ENCODE data around the gene SLC17A9.
"Not testable (repeated sequence)": the region's sequence is repeated elsewhere in the genome, so short reads cannot be mapped to it uniquely, and the experiment has no call there.

Gene SLC17A9

DNA sequence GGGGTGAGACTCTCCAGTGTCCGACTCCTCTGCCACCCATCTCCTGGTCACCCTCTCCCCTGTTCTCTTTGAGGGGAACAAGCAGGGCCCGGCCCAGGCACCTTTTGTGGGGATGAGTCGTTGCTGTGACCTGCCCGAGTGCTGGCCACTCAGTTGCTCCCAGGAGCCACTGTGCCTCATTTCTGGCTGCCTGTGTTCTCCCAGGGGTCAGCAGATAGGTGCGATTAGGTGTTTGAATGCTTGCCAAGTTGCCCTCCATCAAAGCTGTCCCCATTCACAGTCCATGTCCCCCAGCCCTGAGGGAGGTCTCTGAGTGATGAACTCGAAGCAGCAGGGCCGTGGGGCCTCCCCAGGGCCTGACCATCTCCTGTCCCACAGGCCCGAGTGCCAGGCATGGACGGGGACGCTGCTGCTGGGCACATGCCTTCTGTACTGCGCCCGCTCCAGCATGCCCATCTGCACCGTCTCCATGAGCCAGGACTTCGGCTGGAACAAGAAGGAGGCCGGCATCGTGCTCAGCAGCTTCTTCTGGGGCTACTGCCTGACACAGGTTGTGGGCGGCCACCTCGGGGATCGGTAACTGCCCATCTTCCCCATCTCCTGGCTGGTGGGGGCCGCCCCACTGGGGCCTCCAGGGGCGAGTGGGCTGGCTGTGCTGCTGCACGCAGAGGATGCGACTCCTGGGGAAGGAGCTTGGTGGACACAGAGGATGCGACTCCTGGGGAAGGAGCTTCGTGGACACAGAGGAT lies 4.1 kb downstream of the SLC17A9 start:
- DNase-seq (ENCODE audit: low spot score) = peak; percentile 21

DNA sequence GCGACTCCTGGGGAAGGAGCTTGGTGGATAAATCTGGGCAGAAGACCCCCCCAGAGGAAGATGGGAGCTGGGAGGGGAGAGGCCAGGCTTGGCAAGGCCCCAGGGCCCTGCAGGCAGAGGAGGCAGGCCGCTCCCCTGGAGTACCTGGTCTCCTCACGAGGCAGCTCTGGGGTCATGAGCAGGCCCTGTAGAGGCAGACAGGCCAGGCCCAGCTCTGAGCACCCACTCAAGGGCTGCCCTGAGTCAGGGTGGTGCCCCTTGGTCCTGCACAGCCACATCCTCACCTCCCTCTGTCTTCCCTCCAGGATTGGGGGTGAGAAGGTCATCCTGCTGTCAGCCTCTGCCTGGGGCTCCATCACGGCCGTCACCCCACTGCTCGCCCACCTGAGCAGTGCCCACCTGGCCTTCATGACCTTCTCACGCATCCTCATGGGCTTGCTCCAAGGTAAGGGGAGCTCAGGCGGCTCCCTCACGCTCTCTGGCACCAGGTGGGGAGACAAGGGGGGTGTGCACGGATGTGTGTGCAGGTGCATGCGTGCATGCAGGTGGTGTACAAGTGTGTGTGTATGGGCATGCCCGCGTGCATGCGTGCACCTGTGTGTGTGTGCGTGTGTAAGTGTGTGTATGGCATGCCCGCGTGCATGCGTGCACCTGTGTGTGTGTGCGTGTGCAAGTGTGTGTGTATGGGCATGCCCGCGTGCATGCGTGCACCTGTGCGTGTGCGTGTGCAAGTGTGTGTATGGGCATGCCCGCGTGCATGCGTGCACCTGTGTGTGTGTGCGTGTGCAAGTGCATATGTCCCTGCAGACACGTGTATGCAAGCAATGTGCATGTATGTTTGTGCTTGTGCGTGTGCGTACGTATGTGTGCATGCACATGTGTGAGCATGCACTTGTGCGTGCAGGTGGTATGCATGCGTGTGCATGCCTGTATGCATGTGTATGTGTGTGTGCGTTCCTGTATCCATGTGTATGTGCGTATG lies 4.9 kb downstream of the SLC17A9 start:
- no peak for DNase-seq (ENCODE audit: low spot score)

- no peak for DNase-seq (ENCODE audit: low spot score)
Measured at GRCh38 chr20:62958388-62959100, 6.0 kb downstream of the SLC17A9 start.

- DNase-seq (ENCODE audit: low spot score) = no peak
Measured at GRCh38 chr20:62959101-62959971, 6.8 kb downstream of the SLC17A9 start.

DNA sequence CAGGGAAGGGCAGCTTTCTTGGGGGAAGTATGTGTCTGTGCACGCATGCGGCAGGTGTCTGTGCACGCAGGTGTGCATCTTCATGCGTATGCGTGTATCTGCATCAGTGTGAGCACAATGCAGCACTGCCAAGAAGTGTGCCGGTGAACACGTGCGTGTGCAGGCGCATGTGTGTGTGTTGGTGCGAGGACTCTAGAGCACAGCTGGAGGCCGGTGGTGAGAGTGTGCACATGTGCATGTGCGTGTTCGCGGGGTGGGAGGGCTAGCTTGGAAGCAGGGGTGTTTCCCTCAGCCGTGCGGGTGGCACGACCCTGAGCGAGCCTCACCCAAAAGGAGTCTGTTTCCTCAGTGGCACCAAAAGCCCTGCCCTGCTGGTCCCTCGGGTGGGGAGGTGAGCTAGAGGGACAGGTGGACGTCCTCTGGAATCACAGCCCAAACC lies 7.5 kb downstream of the SLC17A9 start:
- DNase-seq (ENCODE audit: low spot score) = no peak

DNA sequence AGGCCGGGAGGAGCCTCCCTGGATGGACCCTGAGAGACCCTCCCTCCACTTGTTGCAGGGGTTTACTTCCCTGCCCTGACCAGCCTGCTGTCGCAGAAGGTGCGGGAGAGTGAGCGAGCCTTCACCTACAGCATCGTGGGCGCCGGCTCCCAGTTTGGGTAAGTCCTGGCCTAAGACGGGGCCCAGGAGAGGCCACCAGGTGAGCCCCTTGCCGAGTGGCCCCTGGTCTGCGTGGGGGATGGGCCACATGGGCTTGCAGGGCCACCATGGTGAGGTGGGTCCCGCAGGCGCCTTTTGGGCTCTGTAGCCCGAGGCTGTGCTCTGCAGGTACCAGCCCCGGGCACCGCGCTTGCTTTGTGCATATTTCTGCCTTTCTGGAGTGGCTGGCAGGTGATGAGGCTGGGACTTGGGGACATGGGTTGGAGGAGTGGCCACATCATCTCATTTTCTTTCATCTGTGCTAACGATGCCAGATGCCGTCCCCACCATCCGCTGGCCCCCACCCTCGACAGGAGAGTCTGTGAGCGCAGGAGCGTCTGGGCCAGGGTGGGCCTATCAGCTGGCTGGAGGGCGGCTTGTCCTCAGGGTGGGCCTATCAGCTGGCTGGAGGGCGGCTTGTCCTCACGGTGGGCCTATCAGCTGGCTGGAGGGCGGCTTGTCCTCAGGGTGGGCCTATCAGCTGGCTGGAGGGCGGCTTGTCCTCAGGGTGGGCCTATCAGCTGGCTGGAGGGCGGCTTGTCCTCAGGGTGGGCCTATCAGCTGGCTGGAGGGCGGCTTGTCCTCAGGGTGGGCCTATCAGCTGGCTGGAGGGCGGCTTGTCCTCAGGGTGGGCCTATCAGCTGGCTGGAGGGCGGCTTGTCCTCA lies 8.2 kb downstream of the SLC17A9 start:
- DNase-seq (ENCODE audit: low spot score) = not testable (repeated sequence)

DNA sequence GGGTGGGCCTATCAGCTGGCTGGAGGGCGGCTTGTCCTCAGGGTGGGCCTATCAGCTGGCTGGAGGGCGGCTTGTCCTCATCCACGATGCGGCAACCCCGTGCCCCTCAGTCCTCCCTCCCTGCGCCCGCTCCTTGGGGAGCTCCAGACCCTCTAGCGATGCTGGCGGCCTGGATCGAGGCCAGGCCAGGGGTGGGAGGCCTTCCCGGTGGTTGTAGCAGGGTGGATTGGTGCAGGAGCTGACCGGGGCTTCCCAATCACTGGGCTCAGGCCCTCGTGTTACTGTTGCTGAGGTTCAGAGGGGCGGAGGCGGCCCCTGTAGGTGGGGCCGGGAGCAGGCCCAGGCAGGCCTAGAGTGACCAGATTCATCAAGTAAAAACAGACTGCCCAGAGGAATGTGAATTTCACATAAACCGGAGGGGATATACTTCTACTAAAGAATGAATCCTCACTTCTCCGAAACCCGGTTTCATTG lies 8.8 kb downstream of the SLC17A9 start:
- no peak for DNase-seq (ENCODE audit: low spot score)

DNA sequence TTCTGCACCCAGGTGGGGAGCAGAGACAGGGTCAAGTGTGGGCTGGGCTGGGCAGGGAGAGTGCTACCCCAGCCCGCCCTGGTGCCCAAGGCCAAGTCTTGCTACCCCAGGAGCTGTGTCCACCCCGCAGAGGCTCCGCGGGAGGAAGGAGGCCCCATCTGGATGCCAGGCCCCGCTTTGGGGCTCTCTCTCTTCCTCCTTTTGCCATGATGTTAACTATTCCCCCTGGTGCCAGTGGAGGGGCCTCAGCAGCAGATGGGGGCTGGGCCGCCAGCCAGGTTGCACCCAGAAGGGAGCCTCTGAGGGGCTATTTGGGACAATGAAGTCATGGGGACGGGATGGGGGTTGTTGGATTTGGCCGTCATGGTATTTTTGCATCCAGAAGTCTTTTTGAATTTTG lies 9.3 kb downstream of the SLC17A9 start:
- DNase-seq (ENCODE audit: low spot score) = no peak

GRCh38 chr20:62962221-62962879 lies 9.8 kb downstream of the SLC17A9 start:
- no peak for DNase-seq (ENCODE audit: low spot score)

- DNase-seq (ENCODE audit: low spot score) = no peak
Measured at GRCh38 chr20:62962891-62963613, 10.5 kb downstream of the SLC17A9 start.

GRCh38 chr20:62963614-62964397 lies 11.3 kb downstream of the SLC17A9 start:
- no peak for DNase-seq (ENCODE audit: low spot score)

GRCh38 chr20:62964700-62965099 lies 12.2 kb downstream of the SLC17A9 start:
- no peak for DNase-seq (ENCODE audit: low spot score)

DNA sequence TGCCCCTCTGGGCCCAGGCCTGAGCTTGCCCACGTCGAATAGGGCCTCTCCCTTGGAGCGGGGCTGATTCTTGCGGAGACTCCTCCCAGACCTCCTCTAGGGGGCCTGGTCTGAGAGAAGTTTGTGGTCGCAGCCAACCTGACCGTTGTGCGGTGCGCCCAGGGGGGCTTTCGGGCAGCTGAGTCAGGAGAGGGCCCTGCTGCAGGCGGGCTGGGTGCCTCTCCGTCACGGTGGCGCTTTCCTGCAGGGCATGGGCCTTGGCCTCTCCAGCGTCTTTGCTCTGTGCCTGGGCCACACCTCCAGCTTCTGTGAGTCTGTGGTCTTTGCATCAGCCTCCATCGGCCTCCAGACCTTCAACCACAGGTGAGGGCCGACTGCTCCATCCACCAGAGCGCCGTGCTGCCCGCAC lies 12.9 kb downstream of the SLC17A9 start:
- no peak for DNase-seq (ENCODE audit: low spot score)

- no peak for DNase-seq (ENCODE audit: low spot score)
Measured at GRCh38 chr20:62966212-62967148, 14.0 kb downstream of the SLC17A9 start.

DNA sequence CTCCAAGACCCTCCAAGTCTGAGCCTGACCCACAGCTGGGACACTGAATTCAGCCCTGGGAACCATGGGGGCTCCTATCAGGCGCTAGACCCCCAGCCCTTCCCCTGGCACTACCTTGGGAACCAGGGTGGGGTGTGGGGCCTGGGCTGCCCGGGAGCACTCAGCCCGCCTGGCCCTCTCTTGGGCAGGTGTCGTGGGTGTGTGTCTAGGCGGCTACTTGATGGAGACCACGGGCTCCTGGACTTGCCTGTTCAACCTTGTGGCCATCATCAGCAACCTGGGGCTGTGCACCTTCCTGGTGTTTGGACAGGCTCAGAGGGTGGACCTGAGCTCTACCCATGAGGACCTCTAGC lies 14.6 kb downstream of the SLC17A9 start:
- no peak for DNase-seq (ENCODE audit: low spot score)

GRCh38 chr20:62967628-62968351 lies 15.3 kb downstream of the SLC17A9 start:
- no peak for DNase-seq (ENCODE audit: low spot score)
